NOMO-1 (cell line): ENCODE measurements around the gene PTF1A.

ENCODE experiments used
- DNase-seq, 2 experiments: peaks; one replicate each; lab custom pipeline; 2025; ENCODE audit not compliant: unreplicated experiment in 2 of 2; lab: John Stamatoyannopoulos, UW

PTF1A gene

DNA sequence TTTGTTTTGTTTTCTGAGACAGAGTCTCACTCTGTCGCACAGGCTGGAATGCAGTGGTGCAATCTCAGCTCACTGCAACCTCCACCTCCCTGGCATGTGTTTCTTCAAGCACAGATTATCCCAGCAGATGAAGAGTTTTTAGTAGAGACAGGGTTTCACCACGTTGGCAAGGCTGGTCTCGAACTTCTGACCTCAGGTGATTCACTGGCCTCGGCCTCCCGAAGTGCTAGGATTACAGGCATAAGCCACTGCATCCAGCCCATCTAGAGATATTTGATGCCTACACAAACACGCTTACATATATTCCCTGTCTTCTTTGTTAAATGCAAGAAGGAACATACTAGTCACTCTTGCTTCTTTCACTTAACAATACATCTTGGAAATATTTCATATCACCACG lies 5.9 kb upstream of the PTF1A start:
- no peak for DNase-seq

GRCh38 chr10:23186697-23187096 lies 5.4 kb upstream of the PTF1A start:
- DNase-seq, result no peak

DNA sequence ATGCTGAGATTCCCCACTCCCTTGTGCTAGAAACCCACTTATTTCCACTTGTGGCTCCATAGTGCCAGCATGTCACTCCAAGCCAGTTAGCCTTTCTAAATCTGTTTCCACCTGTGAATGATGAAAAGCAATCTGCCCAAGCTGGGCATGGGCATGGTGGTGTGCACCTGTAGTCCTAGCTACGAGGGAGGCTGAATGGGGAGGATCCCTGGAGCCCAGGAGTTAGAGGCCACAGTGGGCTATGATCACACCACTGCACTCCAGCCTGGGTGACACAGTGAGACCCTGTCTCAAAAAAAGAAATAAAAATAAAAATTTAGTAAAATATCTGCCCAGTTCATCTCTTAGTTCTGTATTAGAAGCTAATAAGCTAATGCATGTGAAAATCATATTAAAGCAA lies 5.0 kb upstream of the PTF1A start:
- no peak for DNase-seq

- DNase-seq, result no peak
These were observed 3.1 kb upstream of the PTF1A start for GRCh38 chr10:23189024-23189423.

DNA sequence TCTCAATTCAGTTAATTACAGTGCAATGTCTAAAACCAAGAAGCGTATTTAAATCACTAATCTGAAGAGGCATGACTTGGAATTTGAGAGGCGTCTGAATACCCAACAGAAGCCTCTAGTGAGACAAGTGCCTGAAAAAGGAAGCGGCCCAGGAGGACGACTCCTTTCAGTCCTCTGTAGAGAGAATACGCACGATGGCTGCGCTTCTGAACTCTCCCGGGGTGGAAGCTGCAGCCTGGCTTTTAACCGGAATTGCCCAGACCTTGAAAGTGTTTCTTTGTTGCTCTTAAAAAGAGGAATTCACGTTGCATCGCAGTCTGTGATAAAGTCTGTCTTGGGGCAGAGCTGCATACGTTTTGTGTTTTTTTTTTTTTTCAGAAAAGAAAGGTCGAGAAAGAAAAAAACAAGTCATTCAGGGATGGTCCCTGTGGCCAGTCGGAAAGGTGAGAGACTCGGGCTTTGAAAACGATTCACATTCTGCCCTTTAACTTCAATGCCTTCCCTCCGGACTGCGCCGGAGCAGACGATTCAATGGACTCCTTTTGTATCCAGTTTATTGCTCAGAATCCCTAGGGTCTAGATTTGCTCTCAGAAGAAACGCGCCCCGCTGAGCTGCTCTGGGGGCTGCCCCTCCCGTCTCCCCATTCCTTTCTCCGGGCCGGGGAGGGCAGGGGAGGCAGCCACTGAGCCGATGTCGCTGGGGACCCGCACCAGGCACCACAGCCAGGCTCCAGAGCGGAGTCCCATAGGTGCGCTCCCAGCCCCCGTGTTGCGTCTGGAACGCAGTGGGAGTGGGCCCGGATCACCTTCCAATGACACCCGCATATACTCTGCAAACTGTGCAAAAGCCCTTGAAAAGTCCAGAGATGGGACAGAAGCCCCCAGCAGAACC lies 994 bp upstream of the PTF1A start:
- no peak for DNase-seq

GRCh38 chr10:23192712-23193434 lies 761 bp downstream of the PTF1A start:
- no peak for DNase-seq

GRCh38 chr10:23193435-23194074 lies 1.4 kb downstream of the PTF1A start:
- DNase-seq, result no peak

DNA sequence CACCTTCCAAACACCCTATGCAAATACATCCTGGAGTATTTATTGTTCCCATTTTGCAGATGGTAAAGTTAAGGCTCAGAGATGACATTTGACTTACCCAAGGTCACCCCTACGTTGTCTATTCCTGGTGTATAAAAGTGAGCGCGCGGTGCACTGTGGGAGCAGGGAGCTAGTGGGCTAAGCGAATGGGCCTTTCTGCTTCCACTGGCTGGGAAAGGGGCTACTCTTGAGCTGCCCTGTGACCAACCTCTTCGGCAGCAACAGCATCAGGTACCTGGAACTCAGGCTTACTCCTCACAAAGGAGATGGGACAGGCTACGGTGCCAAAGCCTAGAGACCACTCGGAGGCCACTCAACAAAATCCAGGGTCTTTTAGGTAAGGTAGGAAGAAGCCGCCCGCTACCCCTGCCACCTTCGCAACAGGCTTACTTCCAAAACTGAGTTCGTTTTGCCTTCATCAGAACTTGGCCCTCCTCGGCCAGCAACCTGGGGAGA lies 2.4 kb downstream of the PTF1A start:
- no peak for DNase-seq

- DNase-seq, result no peak
These were observed 3.1 kb downstream of the PTF1A start for GRCh38 chr10:23194966-23195845.

GRCh38 chr10:23195846-23196600 lies 3.9 kb downstream of the PTF1A start:
- no peak for DNase-seq

GRCh38 chr10:23196915-23197314 lies 4.8 kb downstream of the PTF1A start:
- DNase-seq, result no peak

DNA sequence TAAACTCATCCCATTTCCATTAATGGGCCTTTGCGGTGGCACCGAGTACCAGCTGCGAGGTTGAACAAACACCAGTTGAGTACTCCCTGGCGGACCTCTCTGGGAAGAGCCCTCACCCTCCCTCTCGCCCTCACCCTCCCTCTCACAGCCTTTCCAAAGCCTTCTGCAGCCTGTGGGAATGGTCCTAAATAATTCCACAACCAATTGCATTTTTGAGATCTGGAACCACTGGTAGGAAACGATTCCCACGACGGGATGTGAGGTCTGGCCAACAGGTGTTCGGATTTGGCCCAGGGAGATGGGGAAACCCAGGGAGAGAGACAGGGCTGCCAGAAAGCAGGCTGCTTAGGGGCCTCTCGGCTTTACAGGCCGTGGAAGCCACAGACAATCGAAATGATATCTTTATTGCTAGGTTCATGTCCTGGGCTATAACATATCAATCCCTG lies 5.3 kb downstream of the PTF1A start:
- DNase-seq, result no peak

DNA sequence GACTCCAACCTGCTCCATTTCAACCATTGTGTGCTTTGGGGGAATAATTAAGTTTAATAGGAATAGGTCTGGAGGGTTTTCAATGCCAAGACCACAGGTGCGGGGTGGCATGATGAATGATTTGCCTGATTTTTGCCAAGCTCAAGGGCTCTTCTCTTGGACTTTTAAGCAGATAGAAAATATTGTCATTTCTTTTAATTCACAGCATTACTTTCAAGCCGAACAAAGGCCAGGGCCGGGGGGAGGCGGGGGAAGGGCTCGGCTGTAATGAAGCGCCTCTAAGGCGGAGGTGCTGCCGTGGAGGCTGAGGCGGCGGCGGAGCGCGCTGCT lies 6.5 kb downstream of the PTF1A start:
- DNase-seq, result no peak

- no peak for DNase-seq
These were observed 7.0 kb downstream of the PTF1A start for GRCh38 chr10:23198940-23199767.

DNA sequence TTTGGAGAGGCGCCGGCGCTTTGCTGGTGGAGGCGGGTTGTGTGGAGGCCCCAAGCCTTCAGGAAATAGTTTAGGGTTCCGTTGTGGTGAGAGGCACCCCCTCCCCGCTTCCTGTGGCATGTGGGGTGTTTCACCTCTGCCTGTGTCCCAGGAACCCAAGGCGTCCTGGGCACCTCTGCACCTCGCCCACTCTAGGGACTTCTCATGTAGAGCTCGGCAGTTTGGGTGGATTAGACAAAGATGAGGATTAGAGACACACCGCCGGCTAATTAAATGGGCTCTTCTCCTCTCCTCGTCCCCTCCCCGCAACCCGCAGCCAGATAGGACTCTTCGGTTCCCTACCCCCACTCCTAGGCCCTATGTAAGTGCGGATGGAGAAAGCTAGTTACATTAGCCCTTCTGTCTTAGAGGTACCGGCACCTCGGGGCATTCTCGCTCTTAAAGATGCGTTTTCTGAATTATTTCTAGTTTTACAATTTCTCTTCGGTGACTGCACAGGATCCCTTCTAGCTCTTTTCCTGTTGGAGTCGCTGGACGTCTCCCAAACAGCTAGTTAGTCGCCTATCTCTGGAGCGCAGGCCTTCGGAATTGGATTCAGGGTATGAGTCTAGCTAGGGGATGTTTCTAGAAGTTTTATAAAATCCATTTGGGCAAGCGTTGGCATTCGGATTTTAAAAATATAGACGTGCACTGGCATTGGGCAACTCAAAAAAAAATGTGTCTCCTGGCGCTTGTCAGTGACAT lies 7.8 kb downstream of the PTF1A start:
- no peak for DNase-seq

- no peak for DNase-seq
These were observed 8.5 kb downstream of the PTF1A start for GRCh38 chr10:23200586-23200985.

- DNase-seq, result no peak
These were observed 9.0 kb downstream of the PTF1A start for GRCh38 chr10:23200997-23201652.

GRCh38 chr10:23201837-23202236 lies 9.7 kb downstream of the PTF1A start:
- DNase-seq, result no peak
